DND-41 (cell line): ENCODE measurements around the gene SMLR1.

Source experiments
- EZH2 ChIP-seq: IDR thresholded peaks from 3 replicates; pipeline ENCODE4 v1.6.1; 2012; ENCODE audit warnings: borderline replicate concordance, low read depth, mild to moderate bottlenecking, moderate library complexity, low read length, inconsistent platforms; ENCODE audit not compliant: severe bottlenecking
- TF ChIP-seq, protein P1 (sequence below): IDR thresholded peaks from 2 replicates; pipeline ENCODE4 v1.5.1; 2012; ENCODE audit warnings: borderline replicate concordance, low read length, moderate library complexity, mild to moderate bottlenecking; ENCODE audit not compliant: poor library complexity, severe bottlenecking; ENCODE audit errors: extremely low read depth

DNA sequence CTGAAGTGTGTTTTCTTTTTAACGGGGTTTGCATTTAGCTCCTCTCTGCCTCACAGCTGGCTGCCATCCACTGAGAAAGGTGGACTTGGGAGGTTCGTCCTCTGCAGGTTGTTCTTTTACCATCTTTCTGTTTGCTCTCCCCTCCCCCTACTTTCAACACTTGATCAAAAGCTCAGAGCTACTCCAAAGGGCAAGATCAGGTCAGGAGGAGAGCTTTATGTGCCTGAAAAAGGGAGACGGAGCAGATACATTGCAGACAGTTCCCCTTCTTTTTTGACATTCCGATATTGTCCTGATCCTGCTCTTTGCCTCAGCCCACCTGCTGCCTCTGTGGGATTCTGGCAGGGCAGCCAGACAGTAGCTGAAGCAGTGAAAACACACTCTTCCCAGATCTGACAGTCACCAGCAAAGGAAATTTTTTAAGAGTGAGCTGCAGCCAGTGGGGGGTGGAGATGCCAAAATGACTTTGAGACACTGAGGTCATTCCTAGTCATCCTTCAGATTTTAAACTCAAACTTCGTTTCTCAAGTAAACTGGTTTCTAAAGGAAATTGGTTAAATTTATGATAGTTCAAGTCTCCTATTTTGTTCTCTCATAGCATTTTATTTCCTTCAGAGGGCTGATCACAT lies 26.5 kb downstream of the SMLR1 start:
- TF ChIP-seq, protein P1, sequence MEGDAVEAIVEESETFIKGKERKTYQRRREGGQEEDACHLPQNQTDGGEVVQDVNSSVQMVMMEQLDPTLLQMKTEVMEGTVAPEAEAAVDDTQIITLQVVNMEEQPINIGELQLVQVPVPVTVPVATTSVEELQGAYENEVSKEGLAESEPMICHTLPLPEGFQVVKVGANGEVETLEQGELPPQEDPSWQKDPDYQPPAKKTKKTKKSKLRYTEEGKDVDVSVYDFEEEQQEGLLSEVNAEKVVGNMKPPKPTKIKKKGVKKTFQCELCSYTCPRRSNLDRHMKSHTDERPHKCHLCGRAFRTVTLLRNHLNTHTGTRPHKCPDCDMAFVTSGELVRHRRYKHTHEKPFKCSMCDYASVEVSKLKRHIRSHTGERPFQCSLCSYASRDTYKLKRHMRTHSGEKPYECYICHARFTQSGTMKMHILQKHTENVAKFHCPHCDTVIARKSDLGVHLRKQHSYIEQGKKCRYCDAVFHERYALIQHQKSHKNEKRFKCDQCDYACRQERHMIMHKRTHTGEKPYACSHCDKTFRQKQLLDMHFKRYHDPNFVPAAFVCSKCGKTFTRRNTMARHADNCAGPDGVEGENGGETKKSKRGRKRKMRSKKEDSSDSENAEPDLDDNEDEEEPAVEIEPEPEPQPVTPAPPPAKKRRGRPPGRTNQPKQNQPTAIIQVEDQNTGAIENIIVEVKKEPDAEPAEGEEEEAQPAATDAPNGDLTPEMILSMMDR = no peak
- no peak for TF ChIP-seq EZH2
